Panc1 (cell line): ENCODE results near the gene PLCXD1.
"Not testable (repeated sequence)": the region's sequence is repeated elsewhere in the genome, so short reads cannot be mapped to it uniquely, and the experiment has no call there.

Experiments
- CTCF ChIP-seq: fragments of 450-650 bp; IDR thresholded peaks from 2 replicates; pipeline ENCODE4 v1.5.1; 2017; ENCODE audit warnings: mild to moderate bottlenecking
- REST ChIP-seq, 2 experiments: IDR thresholded peaks; 2 replicates each; pipeline ENCODE4 v1.6.1; 2011 to 2012; ENCODE audit warnings: low read depth in 2 of 2, control low read depth in 1 of 2, low read length in 1 of 2, mild to moderate bottlenecking in 1 of 2, moderate library complexity in 1 of 2; ENCODE audit not compliant: insufficient read depth in 1 of 2

DNA sequence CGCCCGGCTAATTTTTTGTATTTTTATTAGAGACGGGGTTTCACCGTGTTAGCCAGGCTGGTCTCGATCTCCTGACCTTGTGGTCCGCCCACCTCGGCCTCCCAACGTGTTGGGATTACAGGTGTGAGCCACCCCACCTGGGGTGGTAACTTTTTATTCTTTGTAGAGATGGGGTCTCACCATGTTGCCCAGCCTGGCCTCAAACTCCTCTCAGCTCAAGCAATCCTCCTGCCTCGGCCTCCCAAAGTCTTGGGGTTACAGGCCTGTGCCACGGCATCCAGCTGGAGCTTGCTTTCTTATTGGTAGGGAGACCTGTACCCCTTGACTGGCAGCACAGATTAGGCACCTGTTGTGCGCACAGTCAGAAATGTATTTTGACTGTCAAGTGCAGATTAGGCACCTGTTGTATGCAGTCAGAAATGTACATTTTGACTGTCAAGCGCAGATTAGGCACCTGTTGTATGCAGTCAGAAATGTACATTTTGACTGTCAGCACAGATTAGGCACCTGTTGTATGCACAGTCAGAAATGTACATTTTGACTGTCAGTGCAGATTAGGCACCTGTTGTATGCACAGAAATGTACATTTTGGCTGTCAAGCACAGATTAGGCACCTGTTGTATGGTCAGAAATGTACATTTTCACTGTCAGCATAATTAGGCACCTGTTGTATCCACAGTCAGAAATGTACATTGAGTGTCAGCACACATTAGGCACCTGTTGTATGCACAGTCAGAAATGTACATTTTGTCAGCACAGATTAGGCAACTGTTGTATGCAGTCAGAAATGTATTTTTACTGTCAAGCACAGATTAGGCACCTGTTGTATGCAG is 24.8 kb downstream of the PLCXD1 start:
- TF ChIP-seq CTCF; REST (IDR thresholded peaks at IDR 0.05; ENCODE audit: insufficient read depth in 1 of 2, low read depth in 2 of 2, low read length in 1 of 2): not testable (repeated sequence)
